Activated T-cell treated with anti-CD3 and anti-CD28 coated beads for 4 hours (primary cell): ENCODE data around the gene TMEM47.

Experiments
- DNase-seq: peaks from one replicate; pipeline ENCODE4 v3.0.0-alpha.2; 2020

The TMEM47 gene

GRCh38 chrX:34584781-34585180 is 72.3 kb downstream of the TMEM47 start:
- DNase-seq, result no peak

- DNase-seq, result no peak
These were observed 77.0 kb downstream of the TMEM47 start for GRCh38 chrX:34580069-34580468.

- DNase-seq, result no peak
These were observed 78.8 kb downstream of the TMEM47 start for GRCh38 chrX:34578237-34578636.
